Stimulated activated CD4-positive, alpha-beta T cell treated with anti-CD3 and anti-CD28 coated beads, Interleukin-2, amount 100 ng/mL, for 48 hours (primary cell): ENCODE measurements around the gene TCTN1.
"Not testable (repeated sequence)": the region's sequence is repeated elsewhere in the genome, so short reads cannot be mapped to it uniquely, and the experiment has no call there.

ENCODE experiments used
- DNase-seq, 2 donors: peaks; one replicate each; pipeline ENCODE4 v3.0.0-alpha.2; 2020

TCTN1 gene

DNA sequence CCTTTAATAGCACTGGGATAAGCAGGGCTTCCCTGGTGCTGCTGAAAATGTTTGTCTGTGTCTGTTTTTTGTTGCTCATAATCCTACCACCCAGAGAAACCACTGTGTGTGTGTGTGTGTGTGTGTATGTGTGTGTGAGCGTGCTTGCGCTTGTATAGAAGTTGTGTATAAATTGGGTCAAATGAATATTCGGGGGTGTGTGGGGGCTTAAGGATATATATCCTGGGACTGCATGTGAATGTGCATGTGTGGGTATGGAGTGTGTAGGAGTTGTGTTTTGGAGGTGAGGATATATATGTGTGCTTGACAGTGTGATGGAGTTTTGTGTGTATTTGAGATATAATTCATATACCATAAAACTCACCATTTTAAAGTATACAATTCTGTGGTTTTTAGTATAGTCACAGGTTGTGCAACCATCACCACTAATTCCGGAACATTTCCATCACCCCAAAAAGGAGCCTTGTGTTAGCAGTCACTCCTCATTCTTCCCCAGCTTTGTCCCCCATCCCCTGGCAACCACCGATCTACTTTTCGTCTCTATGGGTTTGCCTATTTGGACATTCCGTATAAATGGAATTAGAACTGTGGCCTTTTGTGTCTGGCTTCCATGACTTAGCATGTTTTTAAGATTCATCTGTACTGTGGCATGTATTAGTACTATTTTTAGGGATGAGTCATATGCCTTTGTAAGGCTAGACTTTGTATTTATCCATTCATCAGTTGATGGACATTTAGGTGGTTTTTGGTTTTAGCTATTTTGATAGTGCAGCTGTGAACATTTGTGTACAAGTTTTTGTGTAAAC is 25.6 kb downstream of the TCTN1 start:
- no peak for DNase-seq

DNA sequence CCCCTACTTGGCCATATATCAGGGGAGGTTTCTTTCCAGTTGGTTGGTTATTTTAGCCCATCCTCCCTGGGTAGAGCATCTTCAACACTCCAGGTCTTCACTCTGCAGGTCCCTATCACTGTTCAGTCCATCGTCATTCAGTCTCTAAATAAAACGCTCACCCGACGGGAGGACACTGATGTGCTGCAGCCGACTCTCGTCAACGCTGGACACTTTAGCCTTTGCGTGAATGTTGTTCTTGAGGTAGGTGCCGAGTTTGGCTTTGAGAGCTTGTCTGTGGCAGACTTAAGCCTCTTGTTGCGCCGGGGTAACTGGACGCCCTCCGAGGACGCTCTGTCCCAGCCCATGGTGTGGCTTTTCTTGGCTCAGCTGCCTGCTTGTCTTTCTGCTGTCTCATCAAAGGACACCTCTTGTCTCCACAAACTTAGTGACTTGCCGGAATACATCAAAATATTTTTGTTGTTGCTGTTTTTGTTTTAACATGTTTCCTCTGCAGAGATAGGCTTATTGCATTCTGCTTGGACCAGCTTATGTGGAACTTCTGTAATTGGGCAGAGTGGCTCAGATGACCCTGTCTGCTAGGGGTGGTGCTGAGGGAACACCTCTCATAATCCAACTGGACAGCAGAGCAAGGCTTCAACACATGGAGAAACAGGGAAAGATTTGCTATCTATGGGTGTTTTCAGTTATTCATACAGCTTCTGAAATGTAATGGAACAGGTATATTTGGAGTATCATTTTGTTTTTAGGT is 26.5 kb downstream of the TCTN1 start:
- DNase-seq, result no peak

DNA sequence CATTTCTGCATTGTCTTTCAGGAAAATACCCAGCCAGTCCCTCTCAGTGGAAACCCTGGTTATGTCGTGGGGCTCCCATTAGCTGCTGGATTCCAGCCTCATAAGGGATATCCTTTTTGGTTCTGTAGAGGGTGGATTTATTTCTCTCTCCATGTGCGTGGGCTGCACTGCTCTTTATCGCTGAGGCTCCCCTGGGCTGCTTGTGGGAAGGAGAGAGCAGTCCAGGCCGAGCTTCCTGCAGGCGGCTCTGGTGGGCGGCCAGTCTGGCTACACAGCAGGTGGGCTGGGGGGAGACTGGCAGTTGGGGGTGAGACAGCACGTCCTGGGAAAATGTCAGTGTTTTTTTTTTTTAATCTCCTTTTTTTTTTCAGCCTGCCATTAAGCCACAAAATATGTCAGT is 27.6 kb downstream of the TCTN1 start:
- DNase-seq, result no peak

DNA sequence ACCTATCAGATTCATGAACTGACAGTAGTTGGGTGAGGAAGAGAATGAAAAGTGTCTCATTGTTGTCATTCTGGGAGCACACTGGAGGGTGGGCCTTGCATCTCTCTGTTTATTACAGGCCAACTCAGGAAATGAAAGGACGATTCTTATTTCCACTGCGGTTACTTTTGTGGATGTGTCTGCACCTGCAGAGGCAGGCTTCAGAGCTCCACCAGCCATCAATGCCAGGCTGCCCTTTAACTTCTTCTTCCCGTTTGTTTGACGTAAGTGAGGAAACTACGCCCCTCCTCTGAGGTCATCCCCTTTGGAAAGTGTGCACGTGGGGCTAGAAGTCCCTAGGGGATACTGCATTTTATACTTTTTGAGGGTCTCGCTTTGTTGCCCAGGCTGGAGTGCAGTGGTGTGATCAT is 33.7 kb downstream of the TCTN1 start:
- DNase-seq, result no peak

DNA sequence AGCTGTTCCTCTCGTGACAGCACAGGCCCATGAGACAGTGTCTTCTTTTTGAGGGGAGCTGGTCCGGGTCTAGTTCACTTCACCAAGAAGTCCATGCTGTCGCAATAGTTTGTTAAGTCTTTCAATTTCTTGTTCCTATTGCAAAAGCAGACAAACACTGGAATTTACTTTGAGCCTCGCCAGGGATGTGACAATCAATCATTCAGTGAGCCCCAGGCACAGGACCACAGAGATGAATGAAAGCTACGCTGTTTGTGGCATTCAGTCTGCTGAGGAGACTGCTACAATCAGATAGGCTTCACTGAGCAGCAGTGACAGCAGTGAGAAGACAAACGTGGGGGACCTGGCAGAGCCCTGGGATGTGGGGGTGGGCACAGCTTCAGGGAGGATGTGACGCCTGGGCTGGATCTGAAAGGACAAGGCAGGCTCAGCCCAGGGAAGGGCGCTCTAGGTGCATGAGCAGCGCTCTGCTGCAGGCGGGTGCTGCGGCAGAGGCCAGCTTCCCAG is 35.5 kb downstream of the TCTN1 start:
- DNase-seq, result no peak

DNA sequence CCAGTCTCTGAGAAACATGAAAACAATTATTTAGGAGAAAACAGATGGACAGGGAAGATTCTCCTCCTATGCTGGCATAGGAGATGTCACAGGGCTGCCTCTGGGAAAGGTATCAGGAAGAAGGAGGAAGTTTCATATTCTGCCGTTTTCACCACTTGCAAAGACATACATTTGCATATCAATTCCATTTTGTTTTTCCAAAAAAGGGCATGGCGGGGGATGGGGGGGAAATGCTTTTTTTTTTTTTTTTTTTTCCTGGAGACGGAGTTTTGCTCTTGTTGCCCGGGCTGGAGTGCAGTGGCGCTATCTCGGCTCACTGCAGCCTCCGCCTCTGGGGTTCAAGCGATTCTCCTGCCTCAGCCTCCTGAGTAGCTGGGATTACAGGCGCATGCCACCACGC is 40.3 kb downstream of the TCTN1 start:
- not testable (repeated sequence) for DNase-seq

DNA sequence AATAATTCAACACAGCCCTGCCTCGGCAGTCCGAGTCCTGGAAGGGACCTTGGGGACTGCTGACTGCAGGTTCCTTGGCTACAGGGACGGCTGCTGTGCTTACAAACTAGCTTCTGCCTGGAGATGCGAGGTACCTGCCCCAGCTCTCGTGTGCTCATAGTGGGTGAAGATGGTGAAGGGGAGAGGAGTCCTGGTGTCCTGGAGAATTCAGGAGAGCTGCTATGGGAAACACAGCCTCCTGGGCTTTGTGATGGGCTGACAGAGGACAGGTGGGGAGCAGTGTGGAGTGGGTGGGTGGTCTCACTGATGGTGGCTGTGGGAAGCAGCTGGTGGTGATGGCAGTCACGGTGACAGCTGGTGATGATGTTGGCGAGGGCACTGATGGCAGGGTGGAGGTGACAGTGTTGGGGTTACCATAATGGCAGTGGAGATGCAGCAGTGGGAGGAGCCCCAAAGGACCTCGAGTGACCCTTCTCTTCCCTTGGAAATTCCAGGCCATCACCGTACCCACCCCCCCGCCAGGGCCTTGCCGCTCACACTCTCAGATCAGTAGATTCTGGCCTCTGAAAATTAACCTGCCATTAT is 42.2 kb downstream of the TCTN1 start:
- DNase-seq, result no peak

DNA sequence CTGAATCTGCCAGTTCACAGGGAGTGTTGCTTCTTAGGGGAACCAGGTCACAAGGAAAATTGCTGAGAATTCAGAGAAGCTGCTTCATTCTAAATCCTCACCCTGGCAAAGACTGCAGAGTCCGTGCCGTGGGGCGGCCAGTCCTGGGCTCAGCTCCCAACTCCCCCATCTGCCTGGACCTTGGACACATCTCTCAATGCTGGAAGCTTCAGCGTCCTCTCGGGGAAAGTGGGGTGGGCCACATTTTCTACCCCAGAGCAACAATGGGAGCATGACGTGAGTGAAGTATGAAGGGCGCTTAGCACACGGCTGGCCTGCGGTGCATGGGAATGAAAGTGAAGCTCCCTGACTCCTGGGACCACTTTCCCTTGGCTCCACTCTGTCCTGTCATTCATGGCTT is 43.8 kb downstream of the TCTN1 start:
- no peak for DNase-seq

DNA sequence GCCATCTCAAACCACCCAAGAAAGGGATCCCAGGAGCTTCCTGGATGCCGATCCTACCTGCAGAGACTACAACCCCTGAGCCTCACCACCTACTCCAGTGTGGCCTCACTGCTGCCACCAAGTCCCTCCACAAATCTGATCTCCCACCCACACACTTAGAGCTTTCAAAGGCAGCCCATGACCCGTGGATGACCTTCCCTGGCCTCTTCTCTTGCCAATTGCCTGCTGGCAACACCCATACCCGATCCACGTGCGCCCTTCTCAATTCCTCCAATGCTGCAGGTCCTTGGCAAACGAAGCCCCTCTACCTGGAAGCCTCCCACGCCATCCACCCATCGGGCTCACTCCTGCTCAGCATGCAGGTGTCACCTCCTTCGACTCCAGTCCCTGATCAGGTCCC is 44.3 kb downstream of the TCTN1 start:
- no peak for DNase-seq

DNA sequence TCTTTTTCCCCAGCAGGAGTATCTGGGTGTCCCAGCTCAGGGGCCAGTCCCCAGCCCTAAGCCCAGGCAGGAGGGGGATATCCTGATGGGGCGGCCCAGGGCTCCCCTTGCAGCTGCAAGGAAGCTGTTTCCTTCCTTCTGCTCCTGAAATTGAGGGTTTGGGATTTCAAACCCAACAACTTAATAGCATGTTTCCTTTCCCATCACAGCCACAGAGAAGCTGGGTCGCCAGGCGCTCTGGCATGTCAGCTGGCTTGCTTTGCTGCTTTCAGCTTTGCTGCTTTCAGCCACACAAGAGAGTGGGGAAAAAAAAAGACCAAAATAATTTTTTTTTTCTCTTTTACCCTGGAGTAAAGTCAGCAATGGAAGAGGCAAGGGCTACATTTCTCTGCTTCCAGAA is 44.9 kb downstream of the TCTN1 start:
- no peak for DNase-seq

DNA sequence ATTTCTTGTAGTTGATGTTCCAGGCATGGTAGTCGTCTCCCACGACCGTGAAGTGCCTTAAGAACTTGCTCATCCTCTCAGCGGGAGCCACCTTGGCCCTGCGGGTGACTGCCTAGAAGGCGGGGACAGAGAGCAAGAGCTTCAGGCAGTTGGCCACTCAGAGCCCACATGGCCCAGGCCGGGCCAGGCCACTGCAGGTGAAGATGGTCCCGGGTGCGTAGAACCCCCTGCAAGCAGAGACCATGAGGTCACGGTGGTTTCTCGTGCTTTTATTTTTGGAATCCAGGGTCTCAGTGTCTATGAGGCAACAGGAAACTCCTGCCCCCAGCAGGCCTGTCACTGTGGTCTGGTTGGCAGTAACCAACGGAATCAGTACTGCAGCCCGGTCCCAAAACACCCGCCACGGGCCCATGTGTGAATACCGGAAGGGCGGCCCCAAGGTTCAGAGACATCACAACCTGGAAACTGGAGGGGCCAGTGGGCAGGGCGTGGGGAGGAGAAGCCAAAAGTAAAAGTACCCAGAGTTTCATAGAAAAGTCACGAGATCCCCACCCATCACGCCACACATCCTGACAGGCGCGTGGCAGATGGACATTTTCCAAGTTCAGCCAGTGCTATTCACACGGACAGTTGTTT is 47.5 kb downstream of the TCTN1 start:
- peak; percentile 19 to 26 for DNase-seq

DNA sequence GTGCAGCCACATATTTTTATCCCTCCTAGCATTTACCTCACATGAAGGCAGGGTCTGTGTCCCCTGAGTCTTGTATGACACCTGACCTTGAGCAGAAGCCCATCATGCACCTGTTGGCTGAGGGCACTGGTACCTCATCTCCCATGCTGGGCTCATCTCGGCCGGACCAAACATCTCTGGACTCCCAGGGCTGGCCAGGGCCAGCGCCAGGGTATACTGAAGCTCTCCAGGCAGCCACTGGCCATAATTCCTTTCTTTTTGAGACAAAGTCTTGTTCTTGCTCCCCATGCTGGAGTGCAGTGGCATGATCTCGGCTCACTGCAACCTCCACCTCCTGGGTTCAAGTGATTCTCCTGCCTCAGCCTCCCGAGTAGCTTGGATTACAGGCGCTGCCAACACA is 53.0 kb downstream of the TCTN1 start:
- DNase-seq, result no peak

DNA sequence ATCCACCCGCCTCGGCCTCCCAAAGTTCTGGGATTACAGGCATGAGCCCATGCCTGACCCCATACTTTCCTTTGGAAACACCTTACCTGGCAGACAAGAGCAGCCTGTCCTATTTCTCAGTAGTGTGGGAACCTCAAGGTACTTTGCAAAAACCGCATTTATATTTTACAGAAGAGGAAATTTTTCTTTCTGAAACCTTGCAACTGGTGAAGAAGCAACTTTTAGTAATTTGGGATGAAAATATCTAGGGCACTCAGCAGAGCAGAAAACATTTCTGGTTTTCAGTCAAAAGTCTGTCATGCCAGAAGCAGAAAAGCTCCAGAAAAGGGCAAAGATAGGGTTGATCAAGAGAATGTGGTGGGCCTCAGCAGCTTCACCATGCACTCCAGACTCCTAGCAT is 53.7 kb downstream of the TCTN1 start:
- DNase-seq, result no peak

DNA sequence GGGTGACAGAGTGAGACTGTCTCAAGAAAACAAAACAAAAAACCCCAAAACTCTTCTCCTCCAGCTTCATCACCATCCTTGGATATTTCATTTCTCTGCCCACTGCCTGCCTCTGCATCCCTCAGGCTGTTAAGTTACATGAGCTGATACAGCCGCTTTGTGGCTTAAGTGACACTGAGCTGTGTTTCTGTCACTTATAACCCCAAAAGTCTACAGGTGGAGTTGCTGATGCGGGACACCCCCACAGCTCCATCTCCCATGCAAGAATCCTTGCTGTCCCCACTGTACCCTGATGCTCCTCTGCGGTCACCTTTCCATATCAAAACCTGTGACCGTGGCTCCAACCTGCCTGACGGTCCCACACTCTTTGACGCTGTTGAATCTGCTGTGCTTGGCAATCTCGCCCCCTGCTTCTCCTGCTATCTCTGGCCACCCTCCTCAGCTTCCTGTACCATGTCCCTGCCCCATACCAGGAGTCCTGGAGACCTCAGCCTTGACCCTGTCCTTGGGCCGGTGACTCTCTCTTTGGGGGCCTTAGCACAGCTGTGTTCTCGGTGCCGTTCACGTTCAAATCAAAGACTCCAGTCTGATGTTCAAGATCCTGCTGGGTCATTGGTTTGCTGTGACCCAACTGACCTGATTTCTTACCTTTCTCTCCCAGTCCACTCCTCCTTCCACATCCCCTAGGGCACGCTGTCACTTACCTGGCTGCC is 54.7 kb downstream of the TCTN1 start:
- DNase-seq, result no peak

DNA sequence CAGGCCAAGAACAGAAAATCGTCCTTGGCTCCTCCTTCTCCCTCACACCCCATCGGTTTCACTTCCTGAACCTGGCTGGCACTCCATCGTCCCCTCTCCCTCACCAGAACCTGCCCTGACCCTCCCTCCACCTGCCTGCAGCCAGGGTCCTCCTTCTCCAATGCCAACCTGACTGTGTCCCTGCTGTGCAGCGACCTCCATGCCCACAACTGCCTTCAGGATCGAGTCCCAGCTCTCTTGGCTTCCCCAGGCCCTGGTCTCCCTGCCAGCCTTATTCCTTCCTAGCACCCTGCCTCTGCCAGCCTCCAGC is 55.2 kb downstream of the TCTN1 start:
- no peak for DNase-seq

DNA sequence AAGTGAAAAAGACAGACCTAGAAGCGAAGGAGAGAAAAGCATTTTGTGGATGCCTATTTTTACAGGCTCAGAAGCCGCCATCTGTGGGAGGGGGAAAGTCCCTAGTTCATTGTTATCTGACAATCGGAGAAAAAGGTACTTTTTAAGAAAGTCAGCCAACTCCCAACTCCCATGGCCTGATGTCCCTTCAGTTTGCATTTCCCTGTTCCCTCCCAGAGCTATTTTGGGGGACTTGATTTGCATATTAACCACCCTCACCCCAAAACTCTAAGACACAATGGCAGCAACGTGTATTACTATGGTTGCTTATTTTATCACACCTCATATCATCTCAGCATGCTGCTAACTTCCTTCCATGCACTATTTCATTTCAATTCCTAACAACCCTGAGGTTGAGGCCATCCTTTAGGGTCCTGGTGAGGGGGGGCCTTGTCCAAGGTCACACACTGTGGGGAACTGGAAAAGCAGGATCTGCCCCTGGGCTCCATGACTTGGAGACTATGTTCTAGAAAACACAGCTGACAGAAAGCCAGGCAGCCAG is 56.3 kb downstream of the TCTN1 start:
- peak in 1 of 2 donors; percentile 38 for DNase-seq

DNA sequence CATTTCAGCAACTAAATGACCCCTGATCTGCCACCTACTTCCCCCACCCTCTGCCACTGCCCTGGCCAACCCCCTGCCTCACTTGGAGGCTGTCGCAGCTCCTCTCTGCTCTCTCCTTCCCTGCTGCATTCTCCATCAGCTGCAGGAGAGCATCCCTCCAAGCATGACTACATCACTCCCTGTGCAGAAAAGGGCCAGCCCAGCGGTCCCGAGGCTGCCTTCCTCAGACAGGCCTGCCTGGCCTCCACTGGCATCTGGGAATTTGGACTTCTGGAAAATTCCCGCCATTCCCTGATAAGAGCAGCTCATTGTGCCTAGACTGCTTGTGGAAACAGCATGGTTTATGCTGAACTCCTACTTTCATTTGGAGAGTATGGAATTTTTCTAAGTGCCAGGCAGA is 62.2 kb downstream of the TCTN1 start:
- DNase-seq, result no peak

DNA sequence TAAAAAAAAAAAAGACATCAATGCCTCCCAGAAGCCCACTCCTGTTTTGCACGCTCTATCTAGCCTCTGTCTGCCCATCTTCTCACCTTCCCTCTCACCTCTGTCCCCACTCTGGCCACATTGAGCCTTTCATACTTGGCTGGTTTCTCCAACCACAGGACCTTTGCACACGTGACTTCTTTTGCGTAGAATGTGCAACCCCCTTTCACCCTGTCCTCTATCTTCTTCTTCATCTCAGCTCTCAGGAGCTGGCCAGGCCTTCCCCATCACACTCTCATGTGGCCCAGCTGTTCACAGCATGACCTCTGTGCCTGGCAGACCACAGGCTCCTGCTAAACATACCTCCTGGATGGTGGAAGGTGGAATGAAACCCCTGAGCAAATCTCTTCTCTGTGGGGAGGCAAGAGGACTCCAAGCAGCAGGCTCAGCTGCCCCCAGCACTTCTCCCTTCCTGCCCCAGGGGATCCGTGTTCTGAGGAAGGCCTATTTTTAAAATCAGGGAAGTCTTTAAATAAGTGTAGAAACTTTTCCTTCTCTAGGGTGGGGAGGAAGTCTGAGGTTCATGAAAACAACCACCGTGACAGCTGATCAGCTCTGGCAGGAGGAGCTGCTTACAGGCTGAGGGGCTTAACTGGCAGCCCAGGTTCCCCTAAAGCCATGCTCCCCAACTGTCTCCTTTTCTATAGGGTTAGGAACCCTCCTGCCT is 63.4 kb downstream of the TCTN1 start:
- no peak for DNase-seq

DNA sequence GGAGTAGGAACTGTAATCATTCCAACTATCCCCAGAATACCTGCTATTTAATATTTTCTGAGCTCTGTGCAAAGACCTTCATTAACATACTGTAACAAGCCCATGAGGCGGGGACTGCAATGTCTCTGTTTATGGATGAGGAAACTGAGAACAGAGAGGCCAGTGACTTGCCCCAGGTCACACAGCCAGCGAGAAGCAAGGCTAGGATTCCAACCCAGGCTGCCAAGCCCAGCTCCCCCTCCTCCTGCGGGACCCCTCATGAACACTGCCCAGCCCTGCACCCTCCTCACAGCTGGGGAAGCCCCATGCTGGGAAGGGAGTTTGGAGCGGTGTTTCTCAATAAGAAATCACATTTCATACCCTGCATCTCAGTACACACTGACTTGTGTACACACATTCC is 64.1 kb downstream of the TCTN1 start:
- DNase-seq, result no peak

DNA sequence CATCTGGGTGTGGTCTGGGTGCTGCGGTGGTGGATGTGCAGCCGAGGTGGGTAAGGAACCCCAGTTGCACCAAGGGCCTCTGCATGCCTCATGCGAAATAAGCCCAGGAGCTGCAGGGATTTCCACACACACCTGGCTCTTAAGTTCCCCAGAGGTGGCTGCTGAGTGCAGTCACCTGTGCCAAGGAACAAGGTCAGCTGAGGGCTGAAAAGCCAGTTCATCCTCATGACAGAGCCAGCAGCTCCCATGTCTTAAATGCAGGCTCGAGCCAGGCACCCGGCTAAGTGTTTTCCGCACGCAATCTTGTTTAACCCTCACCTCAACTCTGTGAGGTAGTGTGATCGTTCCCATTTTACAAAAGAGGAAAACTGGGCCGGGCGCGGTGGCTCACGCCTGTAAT is 65.3 kb downstream of the TCTN1 start:
- DNase-seq, result no peak

DNA sequence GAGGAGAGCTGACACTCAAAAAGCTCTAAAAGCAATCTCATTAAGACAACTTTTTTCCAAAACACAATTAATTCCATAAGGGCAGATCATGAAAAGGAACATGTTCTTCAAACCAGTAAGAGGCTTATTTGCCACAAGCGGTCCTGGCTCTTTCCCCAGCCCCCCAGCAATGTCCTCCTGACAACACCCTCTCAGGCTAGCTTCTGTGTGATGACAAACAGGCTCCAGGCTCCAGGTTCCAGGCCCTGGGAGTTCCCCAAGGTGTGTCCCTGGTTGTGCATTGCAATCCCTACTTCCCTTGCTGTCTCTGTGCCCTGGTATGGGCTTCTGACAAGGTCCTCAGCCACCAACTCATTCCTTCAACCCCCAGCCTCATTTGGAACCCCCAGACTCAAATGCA is 66.1 kb downstream of the TCTN1 start:
- DNase-seq, result no peak

DNA sequence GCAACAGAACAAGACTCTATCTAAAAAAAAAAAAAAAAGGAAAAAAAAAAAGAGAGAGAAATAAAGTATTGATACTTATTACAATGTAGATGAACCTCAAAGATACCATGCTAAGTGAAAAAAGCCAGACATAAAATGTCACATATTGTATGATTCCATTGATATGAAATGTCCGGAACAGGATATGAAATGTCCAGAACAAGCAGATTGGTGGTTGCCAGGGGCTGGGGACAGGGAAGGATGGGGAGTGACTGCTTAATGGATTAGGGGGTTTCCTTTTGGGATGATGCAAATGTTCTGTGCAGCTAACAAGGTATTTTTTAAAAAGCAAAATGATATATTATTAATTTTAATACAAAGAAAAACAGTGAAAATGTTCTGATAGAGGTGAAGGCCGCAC is 70.0 kb downstream of the TCTN1 start:
- no peak for DNase-seq
